ENCODE measurements around the gene DENR. TPM values are rescaled to one million over a fixed set of nuclear protein-coding genes. Genes with fewer than 3 reads are reported as not detected.

The DENR gene
- total RNA-seq, 2 donors from 2014 or later, result 25.4 to 26.4 TPM

DNA sequence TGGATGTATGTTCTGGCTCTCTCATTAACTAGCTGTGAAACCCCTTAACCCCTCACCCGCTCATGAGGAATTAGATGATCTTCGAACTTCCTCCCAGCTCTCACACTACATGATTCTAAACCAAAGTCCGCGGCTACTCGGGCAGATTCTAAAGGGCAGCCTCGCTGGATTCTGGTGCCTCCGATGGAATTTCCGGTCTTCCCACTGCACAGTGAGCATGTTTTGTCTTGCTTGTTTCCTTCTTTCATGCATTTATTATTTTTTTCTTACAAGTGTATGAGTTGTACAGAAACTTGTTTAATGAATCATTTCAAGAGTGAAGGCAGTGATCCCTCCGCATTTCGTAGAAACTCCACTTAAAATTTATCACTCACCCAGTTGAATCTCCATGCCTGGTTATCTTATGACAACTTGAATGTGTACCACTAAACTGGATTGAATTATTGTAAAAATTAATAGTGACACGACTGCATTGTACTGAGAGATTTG lies 31.5 kb upstream of the DENR start:
- H3K27me3 ChIP-seq, result no peaks in the 10 kb centered on the region
- DNase-seq, result no peak
- no peak for ATAC-seq
- H3K9me3 ChIP-seq, result no peaks in the 10 kb centered on the region
- H3K36me3 ChIP-seq (replicated peaks in 1 of 2; ENCODE audit: insufficient read depth in 1 of 2, low read depth in 2 of 2), result no peaks in the 10 kb centered on the region
- intact Hi-C loops (cut with DNase I), result no loop called here
- TF ChIP-seq POLR2A (IDR thresholded peaks at IDR 0.05), result no peak
- TF ChIP-seq, protein P1, sequence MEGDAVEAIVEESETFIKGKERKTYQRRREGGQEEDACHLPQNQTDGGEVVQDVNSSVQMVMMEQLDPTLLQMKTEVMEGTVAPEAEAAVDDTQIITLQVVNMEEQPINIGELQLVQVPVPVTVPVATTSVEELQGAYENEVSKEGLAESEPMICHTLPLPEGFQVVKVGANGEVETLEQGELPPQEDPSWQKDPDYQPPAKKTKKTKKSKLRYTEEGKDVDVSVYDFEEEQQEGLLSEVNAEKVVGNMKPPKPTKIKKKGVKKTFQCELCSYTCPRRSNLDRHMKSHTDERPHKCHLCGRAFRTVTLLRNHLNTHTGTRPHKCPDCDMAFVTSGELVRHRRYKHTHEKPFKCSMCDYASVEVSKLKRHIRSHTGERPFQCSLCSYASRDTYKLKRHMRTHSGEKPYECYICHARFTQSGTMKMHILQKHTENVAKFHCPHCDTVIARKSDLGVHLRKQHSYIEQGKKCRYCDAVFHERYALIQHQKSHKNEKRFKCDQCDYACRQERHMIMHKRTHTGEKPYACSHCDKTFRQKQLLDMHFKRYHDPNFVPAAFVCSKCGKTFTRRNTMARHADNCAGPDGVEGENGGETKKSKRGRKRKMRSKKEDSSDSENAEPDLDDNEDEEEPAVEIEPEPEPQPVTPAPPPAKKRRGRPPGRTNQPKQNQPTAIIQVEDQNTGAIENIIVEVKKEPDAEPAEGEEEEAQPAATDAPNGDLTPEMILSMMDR (IDR thresholded peaks at IDR 0.05), result no peak
- H3K4me1 ChIP-seq, result no peaks in the 10 kb centered on the region
- H3K4me3 ChIP-seq, result no peak overlapping the region
- 78 to 82% methylated on average over 11 of the region's 11 CpGs for WGBS, 2 donors
- H3K27ac ChIP-seq, result no peak overlapping the region

DNA sequence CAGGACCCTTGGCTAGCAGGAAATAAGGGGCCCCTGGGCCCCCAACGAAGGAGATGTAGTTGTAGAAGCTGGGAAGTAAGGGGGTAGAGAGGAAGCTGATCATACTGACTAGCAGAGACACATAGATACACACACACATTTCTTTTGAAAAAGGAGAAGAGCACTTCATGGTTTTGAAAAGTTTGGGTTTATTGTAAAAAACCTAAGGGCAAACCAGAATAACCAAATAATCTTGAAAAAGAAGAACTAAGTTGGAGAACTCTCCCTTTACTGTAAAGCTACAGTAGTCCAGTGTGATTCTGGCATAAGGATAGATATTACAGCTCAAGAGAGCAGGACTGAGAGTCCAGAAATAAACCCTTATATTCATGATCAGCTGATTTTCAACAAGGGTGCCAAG lies 30.2 kb upstream of the DENR start:
- no peak for ATAC-seq
- WGBS, 2 donors, result 29 to 30% methylated on average over 1 of the region's 1 CpG
- Histone ChIP-seq H3K27me3 (no peaks in the 10 kb centered on the region), H3K4me1 (no peaks in the 10 kb centered on the region), H3K9me3 (no peaks in the 10 kb centered on the region), H3K4me3 (no peak overlapping the region), H3K27ac (no peak overlapping the region), H3K36me3 (replicated peaks in 1 of 2; ENCODE audit: insufficient read depth in 1 of 2, low read depth in 2 of 2) (no peaks in the 10 kb centered on the region)
- intact Hi-C loops (cut with DNase I), result no loop called here
- no peak for DNase-seq
- no peak for TF ChIP-seq POLR2A (IDR thresholded peaks at IDR 0.05)
- TF ChIP-seq, protein P1 (IDR thresholded peaks at IDR 0.05), result no peak

DNA sequence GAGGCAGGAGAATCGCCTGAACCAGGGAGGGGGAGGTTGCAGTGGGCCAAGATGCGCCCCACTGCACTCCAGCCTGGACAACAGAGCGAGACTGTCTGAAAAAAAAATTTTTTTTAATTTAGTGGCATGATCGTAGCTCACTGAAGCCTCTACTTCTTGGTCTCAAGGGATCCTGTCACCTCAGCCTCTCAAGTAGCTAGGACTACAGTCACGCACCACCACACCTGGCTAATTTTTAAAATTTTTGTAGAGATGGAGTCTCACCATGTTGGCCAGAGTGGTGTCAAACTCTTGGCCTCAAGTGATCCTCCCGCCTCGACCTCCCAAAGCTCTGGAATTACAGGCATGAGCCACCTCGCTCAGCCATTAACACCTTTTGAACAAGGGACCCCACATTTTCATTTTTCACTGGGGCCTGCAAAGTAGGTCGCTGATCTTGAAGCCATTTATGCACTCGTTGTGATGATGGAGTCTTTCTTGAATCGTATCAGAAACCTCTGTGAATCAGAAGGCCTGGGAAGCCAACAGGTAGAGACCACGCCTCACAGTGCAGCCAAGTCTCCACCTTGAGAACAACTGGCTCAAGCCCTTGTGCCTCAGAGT lies 27.9 kb upstream of the DENR start:
- intact Hi-C loops (cut with DNase I), result no loop called here
- H3K27me3 ChIP-seq, result no peaks in the 10 kb centered on the region
- H3K4me3 ChIP-seq, result no peak overlapping the region
- no peak for DNase-seq
- no peak overlapping the region for H3K27ac ChIP-seq
- TF ChIP-seq, protein P1 (IDR thresholded peaks at IDR 0.05), result no peak
- TF ChIP-seq POLR2A (IDR thresholded peaks at IDR 0.05), result no peak
- H3K4me1 ChIP-seq, result no peaks in the 10 kb centered on the region
- no peak for ATAC-seq
- H3K9me3 ChIP-seq, result no peaks in the 10 kb centered on the region
- WGBS, 2 donors, result 78 to 80% methylated on average over 11 to 12 of the region's 12 CpGs
- no peaks in the 10 kb centered on the region for H3K36me3 ChIP-seq (replicated peaks in 1 of 2; ENCODE audit: insufficient read depth in 1 of 2, low read depth in 2 of 2)

DNA sequence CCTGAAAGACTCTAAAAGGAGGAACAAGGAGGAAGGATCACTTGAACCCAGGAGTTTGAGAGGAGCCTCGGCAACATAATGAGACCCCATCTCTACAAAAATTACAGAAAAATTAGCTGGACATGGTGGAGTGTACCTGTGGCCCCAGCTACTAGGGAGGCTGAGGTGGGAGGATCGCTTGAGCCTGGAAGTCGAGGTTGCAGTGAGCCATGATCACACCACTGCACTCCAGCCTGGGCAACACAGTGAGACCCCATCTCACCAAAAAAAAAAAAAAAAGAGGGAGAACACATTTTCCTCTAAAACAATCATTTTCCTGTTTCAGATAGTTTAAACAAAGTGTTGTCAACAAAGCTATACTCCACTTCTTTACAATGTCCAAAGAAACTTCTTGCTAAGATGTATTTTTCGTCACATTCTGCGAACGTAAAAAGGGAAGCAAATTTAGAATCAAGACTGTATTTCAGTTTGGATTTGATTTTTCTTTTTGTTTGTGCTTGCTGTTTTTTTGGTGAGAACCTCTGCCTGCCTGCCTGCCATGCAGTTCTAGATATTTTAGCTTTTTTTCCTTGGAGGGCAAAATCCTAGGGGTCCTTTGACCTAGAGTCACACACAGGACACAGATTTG lies 27.1 kb upstream of the DENR start:
- H3K4me1 ChIP-seq, result no peaks in the 10 kb centered on the region
- H3K4me3 ChIP-seq, result no peak overlapping the region
- no peaks in the 10 kb centered on the region for H3K27me3 ChIP-seq
- H3K9me3 ChIP-seq, result no peaks in the 10 kb centered on the region
- no peaks in the 10 kb centered on the region for H3K36me3 ChIP-seq (replicated peaks in 1 of 2; ENCODE audit: insufficient read depth in 1 of 2, low read depth in 2 of 2)
- 71 to 79% methylated on average over 6 of the region's 6 CpGs for WGBS, 2 donors
- intact Hi-C loops (cut with DNase I), result no loop called here
- H3K27ac ChIP-seq, result no peak overlapping the region
- DNase-seq (no peak), ATAC-seq (no peak)
- TF ChIP-seq, protein P1 (IDR thresholded peaks at IDR 0.05), result no peak
- no peak for TF ChIP-seq POLR2A (IDR thresholded peaks at IDR 0.05)

Data from body of pancreas (tissue), 4 donors.